ENCODE results near the gene MYO7B.

GRCh38 chr2:127661949-127662510, 126.5 kb downstream of the MYO7B start:
- TF ChIP-seq CTCF (IDR thresholded peaks at IDR 0.05) (peak in 2 of 4 experiments; percentile 17 to 36), POLR2A (IDR thresholded peaks at IDR 0.05) (no peak)

Data from gastroesophageal sphincter (tissue), 3 donors.